HepG2 (cell line): ENCODE data around the gene GSAP. TPM values are rescaled to one million over a fixed set of nuclear protein-coding genes. Genes with fewer than 3 reads are reported as not detected.

ENCODE experiments used
- ATAC-seq: fragments of 200-7000 bp; cut with Tn5 transposase; 3 replicates; pipeline ENCODE4 v1.9.1; 2020; ENCODE audit warnings: mild to moderate bottlenecking, moderate library complexity
- BruUV-seq: library from RNA; stranded (reverse); fragments of 400-500 nt; replicated peaks from 2 replicates; lab custom pipeline; 2021; lab: Mats Ljungman, UMichigan
- CTCF ChIA-PET: fragments of 300-600 bp; formaldehyde crosslinking; extraction: SDS; loops from one replicate; lab custom pipeline; 2021; ENCODE audit warnings: low total read pairs, inconsistent platforms, low intra/inter-chr PET ratio; lab: Yijun Ruan, JAX
- POLR2A ChIA-PET: fragments of 350-600 bp; sonication (Branson Sonifier 250); formaldehyde crosslinking; loops from one replicate; lab custom pipeline; 2020; ENCODE audit warnings: antibody characterized with exemption, inconsistent platforms; lab: Yijun Ruan, JAX
- DNase-seq: peaks from one replicate; pipeline ENCODE4 v3.0.0-alpha.2; 2015; ENCODE audit warnings: low spot score
- FAIRE-seq: peaks from 3 replicates; lab custom pipeline; 2011; peaks lifted over from hg19 to GRCh38; lab: Jason Lieb, UNC
- H2AFZ ChIP-seq: one replicate; pipeline ENCODE4 v1.6.1; 2011; ENCODE audit warnings: low read length, inconsistent platforms
- H3K27ac ChIP-seq: fragments of 300-600 bp; 3 replicates; pipeline ENCODE4 v1.8.0; 2011; ENCODE audit warnings: mixed run types, mild to moderate bottlenecking, mixed read lengths, low read length, inconsistent platforms; ENCODE audit not compliant: insufficient read depth; ENCODE audit errors: extremely low read length
- H3K27me3 ChIP-seq, 2 experiments: fragments of 200-600 bp in 1 of 2; 2 replicates in 1 of 2; 3 replicates in 1 of 2; pipeline versions ENCODE4 v1.6.0 to v1.8.0; 2011; ENCODE audit warnings: low read length in 2 of 2, mild to moderate bottlenecking in 2 of 2, moderate library complexity in 2 of 2, inconsistent platforms in 1 of 2; ENCODE audit not compliant: insufficient read depth in 2 of 2, control insufficient read depth in 1 of 2
- H3K36me3 ChIP-seq, 2 experiments: fragments of 200-600 bp in 1 of 2; replicated peaks in 1 of 2; 2 replicates in 1 of 2; 3 replicates in 1 of 2; pipeline versions ENCODE4 v1.5.1 to v1.8.0; 2011; ENCODE audit warnings: low read length in 2 of 2, inconsistent platforms in 1 of 2; ENCODE audit not compliant: insufficient read depth in 2 of 2, control insufficient read depth in 1 of 2
- H3K4me1 ChIP-seq: 2 replicates; pipeline ENCODE4 v1.5.1; 2012; ENCODE audit warnings: low read length, inconsistent platforms; ENCODE audit not compliant: insufficient read depth
- H3K4me2 ChIP-seq: 2 replicates; pipeline ENCODE4 v1.6.0; 2011; ENCODE audit warnings: low read depth, low read length, inconsistent platforms
- H3K4me3 ChIP-seq, 3 experiments: fragments of 200-600 bp in 1 of 3; sonication (generic), shearing (Covaris generic) in 1 of 3; replicated peaks in 1 of 3; 2 replicates each; pipeline ENCODE4 v1.5.1; 2011 to 2016; ENCODE audit warnings: low read length in 3 of 3, inconsistent platforms in 2 of 3, low read depth in 2 of 3, mild to moderate bottlenecking in 2 of 3, control low read depth in 1 of 3, mixed read lengths in 1 of 3; ENCODE audit not compliant: insufficient read depth in 1 of 3
- H3K79me2 ChIP-seq: one replicate; pipeline ENCODE4 v1.6.1; 2011; ENCODE audit warnings: low read length, inconsistent platforms; ENCODE audit not compliant: insufficient read depth
- H3K9ac ChIP-seq: 2 replicates; pipeline ENCODE4 v1.6.0; 2011; ENCODE audit warnings: mild to moderate bottlenecking, low read depth, low read length, inconsistent platforms; ENCODE audit not compliant: insufficient read depth
- H3K9me3 ChIP-seq: 2 replicates; pipeline ENCODE4 v1.5.1; 2012; ENCODE audit warnings: mild to moderate bottlenecking, low read length
- H4K20me1 ChIP-seq: 2 replicates; pipeline ENCODE4 v1.6.0; 2011; ENCODE audit warnings: inconsistent platforms, mild to moderate bottlenecking, low read length, moderate library complexity; ENCODE audit not compliant: insufficient read depth
- AGO1 ChIP-seq: fragments of 200-400 bp; formaldehyde crosslinking; IDR thresholded peaks from 2 replicates; pipeline ENCODE4 v1.6.1; 2017; ENCODE audit warnings: mild to moderate bottlenecking, low read depth, low read length, moderate library complexity; ENCODE audit not compliant: poor library complexity, severe bottlenecking
- BCL6 ChIP-seq: IDR thresholded peaks from 2 replicates; pipeline ENCODE4 v1.6.1; 2016; ENCODE audit warnings: missing genetic modification reagents, missing compliant biosample characterization
- CEBPG ChIP-seq: IDR thresholded peaks from 2 replicates; pipeline ENCODE4 v1.6.1; 2016
- CENPX ChIP-seq: sonication (generic); formaldehyde crosslinking; IDR thresholded peaks from 2 replicates; pipeline ENCODE4 v1.9.0; 2021; ENCODE audit warnings: mild to moderate bottlenecking, missing genetic modification reagents, moderate library complexity
- CREM ChIP-seq, 2 experiments: sonication (generic) in 1 of 2; formaldehyde crosslinking in 1 of 2; IDR thresholded peaks; 2 replicates each; pipeline versions ENCODE4 v1.4.0 to v1.6.1; 2016 to 2020; ENCODE audit warnings: antibody characterized with exemption in 1 of 2, mild to moderate bottlenecking in 1 of 2, missing genetic modification reagents in 1 of 2
- FOXJ3 ChIP-seq: sonication (generic); formaldehyde crosslinking; IDR thresholded peaks from 2 replicates; pipeline ENCODE4 v1.4.0; 2020; ENCODE audit warnings: missing genetic modification reagents, mild to moderate bottlenecking, borderline replicate concordance
- NFIB ChIP-seq: sonication (generic); formaldehyde crosslinking; IDR thresholded peaks from 2 replicates; pipeline ENCODE4 v1.9.0; 2021; ENCODE audit warnings: missing genetic modification reagents, mild to moderate bottlenecking, borderline replicate concordance
- PPARG ChIP-seq: conservative IDR thresholded peaks from 2 replicates; pipeline ENCODE4 v1.6.1; 2016; ENCODE audit warnings: missing biosample characterization, missing genetic modification reagents
- SALL1 ChIP-seq: sonication (generic); formaldehyde crosslinking; IDR thresholded peaks from 2 replicates; pipeline ENCODE4 v1.8.0; 2022; ENCODE audit warnings: mild to moderate bottlenecking, missing genetic modification reagents
- SNAPC2 ChIP-seq: sonication (generic); formaldehyde crosslinking; IDR thresholded peaks from 2 replicates; pipeline ENCODE4 v1.8.1; 2022; ENCODE audit warnings: mild to moderate bottlenecking, missing genetic modification reagents
- SOX13 ChIP-seq, 3 experiments: fragments of 450-650 bp in 1 of 3; sonication (generic) in 1 of 3; formaldehyde crosslinking in 1 of 3; IDR thresholded peaks in 2 of 3; conservative IDR thresholded peaks in 1 of 3; 2 replicates each; pipeline versions ENCODE4 v1.5.0 to v1.6.1; 2016 to 2020; ENCODE audit warnings: antibody characterized with exemption in 1 of 3, mild to moderate bottlenecking in 1 of 3, missing compliant biosample characterization in 1 of 3, missing genetic modification reagents in 1 of 3, moderate library complexity in 1 of 3
- SOX5 ChIP-seq: IDR thresholded peaks from 2 replicates; pipeline ENCODE4 v1.6.1; 2016; ENCODE audit warnings: borderline replicate concordance
- SOX6 ChIP-seq, 2 experiments: fragments of 450-650 bp in 1 of 2; sonication (generic) in 1 of 2; formaldehyde crosslinking in 1 of 2; IDR thresholded peaks; 2 replicates each; pipeline versions ENCODE4 v1.4.0 to v1.6.1; 2017 to 2020; ENCODE audit warnings: antibody characterized with exemption in 1 of 2, mild to moderate bottlenecking in 1 of 2, missing genetic modification reagents in 1 of 2
- TAF1 ChIP-seq: sonication (generic); formaldehyde crosslinking; IDR thresholded peaks from 2 replicates; pipeline ENCODE4 v1.4.0; 2020; ENCODE audit warnings: missing genetic modification reagents
- TARDBP ChIP-seq: sonication (generic); formaldehyde crosslinking; IDR thresholded peaks from 2 replicates; pipeline ENCODE4 v1.8.0; 2022; ENCODE audit warnings: mild to moderate bottlenecking, missing genetic modification reagents
- TBP ChIP-seq: sonication (generic); formaldehyde crosslinking; IDR thresholded peaks from 2 replicates; pipeline ENCODE4 v1.5.0; 2020; ENCODE audit warnings: missing genetic modification reagents
- YY1 ChIP-seq: IDR thresholded peaks from 2 replicates; pipeline ENCODE4 v1.6.1; 2011; ENCODE audit warnings: low read length, low read depth, moderate library complexity, mild to moderate bottlenecking; ENCODE audit not compliant: insufficient read depth, insufficient replicate concordance
- ZNF441 ChIP-seq: sonication (generic); formaldehyde crosslinking; IDR thresholded peaks from 2 replicates; pipeline ENCODE4 v1.7.0; 2021; ENCODE audit warnings: missing genetic modification reagents, borderline replicate concordance
- ZNF556 ChIP-seq: sonication (generic); formaldehyde crosslinking; IDR thresholded peaks from 2 replicates; pipeline ENCODE4 v1.4.0; 2020; ENCODE audit warnings: mild to moderate bottlenecking, missing genetic modification reagents, borderline replicate concordance
- ZNF720 ChIP-seq: sonication (generic); formaldehyde crosslinking; IDR thresholded peaks from 2 replicates; pipeline ENCODE4 v1.4.0; 2020; ENCODE audit warnings: missing genetic modification reagents
- WGBS: methylation state at CpG from one replicate; pipeline ENCODE4 v1.1.6; 2017; ENCODE audit warnings: low lambda C conversion rate; 5-methylcytosine and 5-hydroxymethylcytosine counted together
- in situ Hi-C: cut with HindIII; loops from 2 replicates; pipeline ENCODE4 v1.10.0; 2017; ENCODE audit warnings: low pct_unique_long_range_greater_than_20kb; ENCODE audit not compliant: extremely low pct_ligation_motif_present
- intact Hi-C: fragments of 100-400 bp; cut with micrococcal nuclease; formaldehyde crosslinking; loops from one replicate; pipeline ENCODE4 v1.10.0; 2022; ENCODE audit not compliant: unreplicated experiment
- polyA plus RNA-seq, 8 experiments: library from polyadenylated mRNA; depleted of rRNA in 3 of 8; stranded (reverse) in 7 of 8; unstranded in 1 of 8; fragments of >200 nt; fragmentation: Illumina TruSeq in 4 of 8; extraction: Trizol in 4 of 8; gene quantifications; 2 replicates each; pipeline versions ENCODE4 v1.2.1 to v1.2.3, GENCODE V29; 2011 to 2016; ENCODE audit warnings: low read depth in 4 of 8, missing spikeins in 1 of 8, mixed read lengths in 1 of 8; ENCODE audit not compliant: insufficient read depth in 1 of 8
- total RNA-seq, 5 experiments: library from RNA; depleted of rRNA; stranded (reverse); fragments of >200 nt; fragmentation: Illumina TruSeq; extraction: Trizol; gene quantifications; 2 replicates each; pipeline ENCODE4 v1.2.3, GENCODE V29; 2016; ENCODE audit warnings: low read depth in 1 of 5
- TF ChIP-seq, protein P1 (sequence below): sonication (generic); formaldehyde crosslinking; IDR thresholded peaks from 2 replicates; pipeline ENCODE4 v1.4.0; 2020; ENCODE audit warnings: missing genetic modification reagents, borderline replicate concordance

The GSAP gene
- total and polyA plus RNA-seq, 2 of the 13 experiments (the other 11 are each of a cell fraction or from before 2014, with no cell fraction given) = 34.6 to 40.6 TPM

GRCh38 chr7:77391230-77391629, 24.9 kb downstream of the GSAP start (continued):
- TF ChIP-seq YY1 = no peak
- TF ChIP-seq ZNF556 = no peak
- no peak for TF ChIP-seq AGO1
- TF ChIP-seq NFIB (CRISPR knock-in tag) = no peak
- no peak for TF ChIP-seq ZNF720 (CRISPR knock-in tag)
- TF ChIP-seq TBP (CRISPR knock-in tag) = no peak
- no peak for TF ChIP-seq ZNF441 (CRISPR knock-in tag)

GRCh38 chr7:77388055-77388641, 28.0 kb downstream of the GSAP start:
- intact Hi-C loops (no loop called here), in situ Hi-C loops (no loop called here)
- Histone ChIP-seq H3K9ac (peak overlapping the region; percentile 27; the same call in 1 of the 2 replicates), H3K36me3 (peaks cover 8 to 35% of the 10 kb centered on the region in 2 experiments), H3K79me2 (no peaks in the 10 kb centered on the region), H3K27ac (peak overlapping the region; percentile 64), H3K4me3 (no peak overlapping the region), H3K4me1 (peaks cover 49% of the 10 kb centered on the region), H3K4me2 (peak overlapping the region; percentile 51), H2AFZ (no peak overlapping the region), H4K20me1 (no peaks in the 10 kb centered on the region), H3K27me3 (no peaks in the 10 kb centered on the region), H3K9me3 (no peaks in the 10 kb centered on the region)
- ChIA-PET POLR2A (interaction anchor here (1.0 to 1.9 kb wide), 3 partner anchors 9 to 28 kb away, joined by 3 to 10 read pairs (median 5); partner anchors contain the start of gene GSAP), CTCF (no interaction called here)
- no peak for FAIRE-seq
- BruUV-seq = no TSS peak
- 11% methylated on average over 5 of the region's 5 CpGs for WGBS
- ATAC-seq = peak; percentile 89
- peak; percentile 64 for DNase-seq
- TF ChIP-seq SOX6 (IDR thresholded peaks at IDR 0.05) = no peak
- peak; percentile 44; the same call in 1 of the 2 replicates for TF ChIP-seq SOX6 (CRISPR knock-in tag; IDR thresholded peaks at IDR 0.05)
- TF ChIP-seq FOXJ3 (CRISPR knock-in tag) = peak; percentile 31; the same call in 1 of the 2 replicates
- no peak for TF ChIP-seq SOX13 (IDR thresholded peaks at IDR 0.05)
- peak in 1 of 2 experiments; percentile 52; a peak in 2 of 4 replicates for TF ChIP-seq SOX13 (CRISPR knock-in tag; conservative IDR thresholded peaks at IDR 0.05 in 1 of 2, IDR thresholded peaks at IDR 0.05 in 1 of 2)
- 0 out of 2 replicates have a peak, but pooled peaks have one; percentile 39 for TF ChIP-seq SOX5 (CRISPR knock-in tag)
- TF ChIP-seq CEBPG (CRISPR knock-in tag) = 0 out of 2 replicates have a peak, but pooled peaks have one; percentile 4
- peak; percentile 34; the same call in 1 of the 2 replicates for TF ChIP-seq BCL6 (CRISPR knock-in tag)
- no peak for TF ChIP-seq TAF1
- TF ChIP-seq SALL1 = peak; percentile 21; the same call in 1 of the 2 replicates
- no peak for TF ChIP-seq CENPX
- TF ChIP-seq, protein P1, sequence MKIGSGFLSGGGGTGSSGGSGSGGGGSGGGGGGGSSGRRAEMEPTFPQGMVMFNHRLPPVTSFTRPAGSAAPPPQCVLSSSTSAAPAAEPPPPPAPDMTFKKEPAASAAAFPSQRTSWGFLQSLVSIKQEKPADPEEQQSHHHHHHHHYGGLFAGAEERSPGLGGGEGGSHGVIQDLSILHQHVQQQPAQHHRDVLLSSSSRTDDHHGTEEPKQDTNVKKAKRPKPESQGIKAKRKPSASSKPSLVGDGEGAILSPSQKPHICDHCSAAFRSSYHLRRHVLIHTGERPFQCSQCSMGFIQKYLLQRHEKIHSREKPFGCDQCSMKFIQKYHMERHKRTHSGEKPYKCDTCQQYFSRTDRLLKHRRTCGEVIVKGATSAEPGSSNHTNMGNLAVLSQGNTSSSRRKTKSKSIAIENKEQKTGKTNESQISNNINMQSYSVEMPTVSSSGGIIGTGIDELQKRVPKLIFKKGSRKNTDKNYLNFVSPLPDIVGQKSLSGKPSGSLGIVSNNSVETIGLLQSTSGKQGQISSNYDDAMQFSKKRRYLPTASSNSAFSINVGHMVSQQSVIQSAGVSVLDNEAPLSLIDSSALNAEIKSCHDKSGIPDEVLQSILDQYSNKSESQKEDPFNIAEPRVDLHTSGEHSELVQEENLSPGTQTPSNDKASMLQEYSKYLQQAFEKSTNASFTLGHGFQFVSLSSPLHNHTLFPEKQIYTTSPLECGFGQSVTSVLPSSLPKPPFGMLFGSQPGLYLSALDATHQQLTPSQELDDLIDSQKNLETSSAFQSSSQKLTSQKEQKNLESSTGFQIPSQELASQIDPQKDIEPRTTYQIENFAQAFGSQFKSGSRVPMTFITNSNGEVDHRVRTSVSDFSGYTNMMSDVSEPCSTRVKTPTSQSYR (CRISPR knock-in tag) = peak; percentile 17; the same call in 1 of the 2 replicates
- peak; percentile 30; the same call in 1 of the 2 replicates for TF ChIP-seq CREM (IDR thresholded peaks at IDR 0.05)
- no peak for TF ChIP-seq CREM (CRISPR knock-in tag; IDR thresholded peaks at IDR 0.05)
- no peak for TF ChIP-seq TARDBP (CRISPR knock-in tag)
- 0 out of 2 replicates have a peak, but pooled peaks have one; percentile 38 for TF ChIP-seq PPARG (CRISPR knock-in tag)
- TF ChIP-seq SNAPC2 (CRISPR knock-in tag) = 0 out of 2 replicates have a peak, but pooled peaks have one; percentile 20
